Activated T-helper 1 cell treated with anti-CD3 and anti-CD28 coated beads, Interleukin-2, amount 50 U/mL, for 16 hours (primary cell): ENCODE measurements around the gene STK24.

Experiments
- DNase-seq, 2 donors: peaks; one replicate each; pipeline ENCODE4 v3.0.0-alpha.2; 2020; ENCODE audit warnings: low read depth in 1 of 2, low spot score in 1 of 2

STK24 gene

DNA sequence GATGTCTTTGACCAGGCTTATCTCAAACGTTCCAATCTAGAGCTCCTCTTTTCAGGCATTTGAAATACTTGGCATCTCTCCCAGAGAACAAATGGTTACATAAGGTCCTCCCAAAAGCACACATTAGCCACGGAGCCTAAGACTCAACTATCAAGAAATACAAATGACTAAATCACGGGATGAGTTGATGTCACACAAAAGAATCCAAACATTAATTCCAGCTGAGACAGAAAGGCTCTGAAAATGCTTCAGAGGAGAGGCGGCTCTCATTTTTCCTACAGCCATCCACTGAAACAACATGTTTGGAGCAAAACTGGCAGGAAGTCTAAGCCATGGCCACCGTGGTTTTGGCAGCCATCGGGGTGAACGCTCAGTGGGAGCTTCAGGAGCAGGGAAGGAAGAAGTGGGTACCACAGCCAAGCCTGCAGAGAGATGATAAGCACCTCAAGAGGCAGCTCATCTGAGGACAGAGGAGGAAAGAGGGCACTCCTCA, 122.5 kb downstream of the STK24 start:
- no peak for DNase-seq

DNA sequence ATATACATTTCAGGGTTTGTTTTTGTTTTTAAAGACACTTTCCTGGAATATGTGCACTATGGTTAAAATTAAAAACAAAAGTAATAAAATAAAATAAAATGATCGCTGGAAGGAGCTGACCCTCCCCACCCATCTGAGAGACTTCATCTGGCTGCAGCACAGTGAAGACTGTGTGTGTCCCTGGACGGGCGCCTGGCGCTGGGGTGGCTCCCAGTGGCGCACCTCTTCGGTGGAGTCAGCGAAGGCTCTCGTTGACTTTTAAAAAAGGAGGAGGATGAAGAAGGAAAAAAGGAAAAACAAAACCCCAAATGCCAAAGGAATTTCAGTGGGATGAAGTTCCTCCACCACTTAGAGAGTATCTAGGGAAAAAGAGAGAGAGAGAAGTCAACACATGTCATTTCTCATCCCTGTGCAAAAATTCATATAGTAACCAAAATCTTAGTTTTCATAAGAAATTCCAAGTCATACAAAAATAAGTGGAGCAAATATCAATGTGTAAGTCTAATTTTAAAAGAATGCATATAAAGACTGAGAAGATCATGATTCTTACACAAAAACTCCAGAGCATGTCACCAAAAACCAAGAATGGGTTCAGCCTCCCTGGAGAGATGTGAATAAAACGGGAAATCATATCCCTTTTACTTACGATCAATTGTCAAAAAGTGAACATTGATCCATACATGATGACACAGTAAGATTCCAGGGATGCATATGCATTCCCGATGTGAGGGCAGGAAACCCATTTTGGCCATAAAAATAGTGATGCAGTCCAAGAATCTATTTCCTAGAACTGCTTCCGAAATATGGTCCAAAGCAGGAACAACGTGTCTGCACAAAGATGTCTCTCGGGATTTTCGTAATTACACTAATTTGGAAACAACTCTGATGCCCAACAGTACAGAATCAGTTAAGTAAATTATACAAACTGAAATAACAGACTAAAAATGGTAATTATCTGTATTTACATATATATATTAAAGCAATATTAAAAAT, 123.8 kb downstream of the STK24 start:
- no peak for DNase-seq

DNA sequence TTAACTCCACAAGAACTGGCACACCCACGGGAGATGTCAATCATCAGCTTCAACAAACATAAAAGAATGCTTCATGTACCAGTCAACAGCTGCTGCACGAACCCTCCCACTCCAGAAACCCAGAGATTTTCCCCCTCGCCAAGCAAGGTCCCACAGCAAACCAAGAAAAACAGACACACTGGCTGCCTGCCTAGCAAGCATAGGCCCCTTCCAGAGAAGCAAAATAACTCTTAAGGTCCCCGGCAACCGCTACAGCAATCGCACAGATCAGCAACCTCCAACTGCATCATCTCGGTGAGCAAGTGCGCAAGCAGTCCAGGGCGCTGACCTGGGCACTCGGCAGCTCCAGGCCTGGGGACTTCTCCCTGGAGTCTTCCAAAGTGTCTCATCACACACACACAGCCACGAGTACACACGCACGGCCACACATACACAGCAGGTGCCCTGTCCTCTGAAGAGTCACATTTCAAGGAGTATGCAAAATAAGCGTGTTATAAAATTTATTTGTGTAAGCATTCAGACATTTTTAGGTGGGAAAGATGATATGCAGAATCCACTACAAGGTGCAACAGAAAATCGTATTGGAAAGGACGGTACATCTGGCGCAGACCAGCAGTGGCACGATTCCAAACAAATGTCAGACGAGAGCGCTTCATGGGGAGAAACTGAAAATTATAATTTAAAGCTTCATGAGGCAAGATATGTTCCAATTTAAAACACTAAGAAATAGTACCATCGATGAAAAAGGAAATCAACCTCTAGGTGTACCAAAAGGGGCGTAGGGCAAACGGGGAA, 125.0 kb downstream of the STK24 start:
- DNase-seq = no peak

DNA sequence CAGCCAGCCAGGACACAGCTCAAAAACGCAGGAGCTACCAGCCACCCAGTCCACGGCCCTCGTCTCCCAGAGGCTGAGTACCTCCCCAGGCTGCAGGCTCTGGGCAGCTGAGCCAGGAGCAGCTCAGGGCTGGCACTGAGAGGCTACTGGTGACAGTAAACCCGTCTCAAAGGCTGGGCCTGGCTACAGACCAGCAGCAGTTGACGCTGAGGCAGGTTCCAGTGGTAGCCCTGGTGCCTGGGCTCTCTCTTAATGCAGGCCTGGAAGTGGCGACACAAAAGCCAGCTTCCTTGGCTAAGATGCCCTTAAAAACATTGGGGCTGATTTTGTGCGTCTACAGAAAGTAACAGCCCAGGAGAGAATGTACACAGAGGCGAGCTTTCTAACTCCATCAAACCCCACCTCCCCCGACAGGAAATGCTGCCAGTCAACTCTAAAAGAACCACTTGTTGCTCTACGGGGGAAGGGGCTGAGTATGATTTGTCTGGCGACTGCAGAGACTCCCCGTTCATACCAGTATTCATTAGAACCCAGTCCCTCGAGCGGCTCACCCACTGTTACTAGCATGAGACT, 126.3 kb downstream of the STK24 start:
- no peak for DNase-seq

DNA sequence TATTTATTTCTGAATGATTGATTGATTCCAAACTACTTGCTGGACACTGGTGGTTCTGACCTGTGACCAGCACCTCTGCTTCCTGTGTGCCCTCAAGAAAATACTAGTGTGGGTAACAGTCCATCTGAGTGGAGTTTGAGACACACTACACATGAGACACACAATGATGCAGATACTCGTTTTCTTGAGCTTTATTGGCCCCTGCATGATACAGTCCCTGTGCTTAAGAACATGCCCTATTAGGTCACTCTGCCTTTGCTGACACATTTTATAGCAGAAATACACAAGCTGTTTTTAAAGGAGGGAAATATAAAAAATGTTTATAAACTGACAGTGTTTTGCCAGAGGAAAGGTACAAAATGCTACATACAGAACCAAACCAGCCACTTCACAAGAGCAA, 126.9 kb downstream of the STK24 start:
- no peak for DNase-seq

DNA sequence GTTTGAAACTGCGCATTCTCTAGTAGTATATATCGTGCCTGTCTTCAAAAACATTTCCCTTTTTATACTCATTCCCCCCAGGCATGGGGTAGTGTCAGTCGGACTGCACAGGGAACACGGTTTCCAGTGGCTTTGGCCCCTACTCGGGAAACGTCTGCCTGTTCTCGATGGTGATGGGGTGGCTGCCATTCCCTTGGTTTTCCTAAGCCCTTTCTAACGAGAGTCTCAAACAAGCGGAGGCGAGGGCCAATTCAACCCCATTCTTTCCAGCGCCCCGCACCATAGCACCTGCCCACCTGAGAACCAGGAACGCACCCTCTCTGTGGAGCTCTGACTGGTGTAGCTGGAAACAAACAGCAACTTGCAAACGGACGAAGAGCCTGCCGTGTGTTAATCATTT, 127.6 kb downstream of the STK24 start:
- DNase-seq = no peak

DNA sequence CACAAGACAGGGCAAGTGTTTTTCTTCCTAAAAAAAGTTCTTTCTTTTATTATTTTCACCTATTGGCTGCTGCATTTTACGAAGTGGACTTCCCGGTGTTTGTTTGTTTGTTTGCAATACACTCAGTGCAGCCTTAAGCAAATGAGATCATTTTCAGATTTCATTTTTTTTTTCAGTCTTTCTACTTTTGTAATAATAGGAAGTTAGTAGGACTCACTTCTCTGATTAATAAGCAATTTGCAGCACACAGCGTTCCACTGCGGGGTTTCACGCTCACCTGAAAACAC, 128.3 kb downstream of the STK24 start:
- DNase-seq = no peak

DNA sequence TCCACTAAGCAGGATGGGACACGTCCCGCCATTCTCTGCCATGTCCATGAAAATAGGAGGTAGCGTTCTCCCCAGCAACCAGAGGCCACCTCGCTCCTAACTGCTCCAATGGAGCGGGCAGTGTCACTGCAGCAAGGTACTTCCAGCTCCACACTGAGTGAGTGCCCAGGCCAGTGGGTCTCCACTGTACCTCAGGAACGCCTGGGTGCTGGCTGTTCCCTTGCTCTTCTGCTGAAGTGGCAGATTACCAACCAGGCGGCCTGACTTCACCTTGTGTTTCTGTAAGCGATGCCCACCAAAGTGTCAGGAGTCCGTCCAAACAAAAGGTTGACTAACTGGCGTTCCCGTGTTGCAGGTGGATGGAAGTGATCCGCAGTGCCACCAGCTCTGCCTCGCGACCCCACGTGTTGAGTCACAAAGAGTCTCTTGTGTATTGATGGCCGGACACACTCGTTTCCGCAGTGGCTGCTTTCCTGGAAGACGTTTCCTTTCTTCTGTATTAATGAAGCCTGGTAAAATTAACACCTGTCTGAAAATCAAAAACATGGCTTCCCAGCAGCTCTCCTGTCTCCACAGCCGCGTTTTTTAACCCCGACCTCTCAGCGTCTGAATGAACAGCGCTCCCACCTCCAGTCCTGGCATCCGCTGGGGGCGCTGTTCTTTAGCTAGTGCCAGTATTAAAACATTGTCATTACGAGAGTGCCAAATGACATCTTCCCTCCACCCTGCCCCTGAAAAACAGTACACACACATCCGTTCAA, 128.8 kb downstream of the STK24 start:
- DNase-seq = no peak

DNA sequence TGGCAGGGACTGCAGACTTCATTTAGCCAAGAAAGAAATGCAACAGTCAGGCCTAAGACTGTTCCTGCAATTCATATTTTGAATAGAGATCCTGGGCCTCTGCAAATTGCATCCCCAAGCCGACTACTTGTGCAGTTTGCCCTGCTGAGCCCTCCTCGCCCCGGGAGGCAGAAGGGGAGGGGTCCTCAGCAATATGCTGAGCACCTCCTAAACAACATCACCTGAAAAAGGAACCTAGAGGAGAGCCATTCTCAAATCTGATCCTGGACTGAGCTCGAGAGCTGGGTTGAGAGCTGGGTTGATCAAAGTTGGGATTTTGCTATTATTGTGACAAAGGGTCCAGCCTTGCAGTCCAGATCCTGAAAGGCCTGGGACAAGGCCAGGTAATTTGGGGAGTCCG, 129.8 kb downstream of the STK24 start:
- no peak for DNase-seq

DNA sequence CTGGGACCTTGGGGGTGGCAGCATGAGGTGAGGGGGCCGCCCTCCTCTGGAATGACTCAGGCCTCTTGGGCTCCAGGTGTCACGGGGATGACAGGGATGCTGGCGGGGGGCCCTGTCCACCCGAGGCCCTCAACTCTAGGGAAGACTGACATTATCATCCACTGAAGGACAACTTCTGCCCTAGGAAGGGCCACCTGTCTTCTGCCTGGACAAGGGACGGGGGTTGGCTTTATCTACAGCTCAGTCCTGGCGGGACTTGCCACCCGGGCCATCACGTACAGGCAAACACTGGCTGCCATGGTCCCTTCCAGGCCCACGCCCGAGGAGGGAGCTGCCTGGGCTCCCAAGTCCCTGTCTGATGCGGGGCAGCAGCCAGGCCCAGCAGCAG, 130.7 kb downstream of the STK24 start:
- DNase-seq = no peak

DNA sequence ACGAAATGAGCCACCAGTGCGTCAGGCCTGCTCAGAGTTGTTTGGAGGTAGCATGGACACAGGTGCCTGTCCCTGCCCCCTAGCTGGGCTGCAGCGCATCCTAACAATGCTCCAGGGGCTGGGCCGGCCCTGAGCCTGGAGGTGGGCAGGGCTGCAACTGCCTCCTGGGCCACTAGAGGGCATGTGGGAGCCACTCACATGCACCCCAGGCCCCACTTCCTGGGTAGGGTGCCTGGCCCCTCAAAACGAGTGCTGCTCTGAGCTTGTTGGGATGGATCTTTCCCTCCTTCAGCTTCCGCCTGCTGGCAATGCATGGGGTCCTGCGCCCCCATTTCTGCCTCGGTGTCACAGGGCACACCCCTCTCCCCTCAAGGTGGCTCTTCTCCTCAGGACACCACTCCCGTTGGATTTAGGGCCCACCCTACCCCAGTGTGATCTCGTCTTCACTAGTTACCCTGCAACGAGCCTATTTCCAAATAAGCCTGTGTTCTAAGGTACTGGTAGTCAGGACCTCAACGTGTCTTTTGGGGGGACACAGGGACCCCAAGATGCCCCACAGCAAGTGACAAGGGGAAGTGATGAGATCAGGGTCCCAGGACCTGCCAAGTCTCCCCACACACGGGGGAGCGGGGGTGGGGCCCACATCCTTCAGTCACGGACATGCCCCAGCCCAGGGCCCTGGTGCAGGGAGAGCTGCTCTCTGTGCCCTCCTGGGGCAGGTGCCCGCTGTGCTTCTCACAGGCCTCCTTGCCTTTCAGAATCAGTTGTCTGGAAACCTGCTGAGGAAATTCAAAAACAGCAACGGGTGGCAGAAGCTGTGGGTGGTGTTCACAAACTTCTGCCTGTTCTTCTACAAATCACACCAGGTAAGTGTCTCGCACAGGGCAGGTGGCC, 131.3 kb downstream of the STK24 start:
- DNase-seq = peak; percentile 61 to 63

DNA sequence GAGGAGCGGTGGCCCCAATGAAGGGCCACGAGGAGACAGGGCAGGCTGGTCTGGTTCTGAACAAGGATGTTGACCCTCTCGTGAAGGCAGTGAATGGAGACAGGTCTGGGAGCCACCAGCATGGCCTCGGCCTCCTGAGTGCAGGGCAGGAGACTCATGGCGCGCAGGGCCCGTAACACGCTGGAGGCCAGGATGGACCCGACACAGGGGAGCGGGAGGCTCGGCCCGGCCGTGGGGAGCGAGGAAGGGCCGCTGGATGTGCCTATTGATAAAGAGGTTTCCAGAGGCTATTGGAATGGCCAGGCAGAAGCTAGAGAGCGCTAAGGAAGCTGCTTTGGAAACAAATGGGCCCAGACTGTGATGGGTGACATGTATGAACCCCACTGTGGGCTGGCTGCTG, 132.5 kb downstream of the STK24 start:
- DNase-seq = no peak

DNA sequence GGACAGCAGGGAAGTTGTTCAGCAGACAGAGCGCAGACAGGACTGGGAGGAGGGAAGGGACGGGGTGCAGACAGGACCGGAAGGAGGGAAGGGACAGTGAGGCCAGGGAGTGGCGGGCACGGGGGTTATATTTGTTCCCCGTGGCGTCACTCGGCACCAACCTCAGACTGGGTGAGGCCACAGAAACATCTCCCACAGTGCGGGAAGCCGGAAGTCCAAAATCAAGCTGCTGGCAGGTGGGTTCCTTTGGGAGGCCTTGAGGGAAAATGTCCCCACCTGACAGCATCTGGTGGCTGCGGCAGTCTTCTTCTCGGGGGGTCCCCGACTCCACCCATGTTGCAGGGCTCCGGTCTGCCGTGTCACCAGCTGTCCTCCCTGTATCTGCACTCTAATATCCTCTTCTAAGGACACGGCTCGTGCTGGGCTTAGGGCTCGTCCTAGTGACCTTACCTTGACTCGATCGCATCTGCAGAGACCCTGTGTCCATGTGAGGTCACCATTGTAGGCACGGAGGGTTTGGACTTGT, 133.0 kb downstream of the STK24 start:
- DNase-seq = no peak

DNA sequence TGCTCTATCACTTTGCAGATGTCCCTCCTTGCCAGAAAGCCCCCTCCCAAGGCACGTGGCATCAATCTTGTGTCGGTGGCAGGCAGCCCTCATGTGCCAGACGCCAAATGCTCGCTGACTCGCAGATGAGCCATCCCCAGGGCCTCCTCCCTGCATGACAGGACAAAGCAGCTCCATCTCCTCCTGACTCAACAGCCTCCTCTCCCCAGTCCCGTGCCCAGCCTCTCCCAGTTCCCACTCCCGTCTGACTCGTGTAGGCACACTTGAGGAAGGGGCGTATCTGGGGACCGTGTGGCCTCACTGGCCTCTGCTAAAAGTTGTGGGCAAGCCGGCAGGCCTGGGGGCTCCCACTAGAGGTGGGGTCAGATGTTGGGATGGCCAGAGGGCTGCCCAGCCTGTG, 133.6 kb downstream of the STK24 start:
- DNase-seq = no peak

DNA sequence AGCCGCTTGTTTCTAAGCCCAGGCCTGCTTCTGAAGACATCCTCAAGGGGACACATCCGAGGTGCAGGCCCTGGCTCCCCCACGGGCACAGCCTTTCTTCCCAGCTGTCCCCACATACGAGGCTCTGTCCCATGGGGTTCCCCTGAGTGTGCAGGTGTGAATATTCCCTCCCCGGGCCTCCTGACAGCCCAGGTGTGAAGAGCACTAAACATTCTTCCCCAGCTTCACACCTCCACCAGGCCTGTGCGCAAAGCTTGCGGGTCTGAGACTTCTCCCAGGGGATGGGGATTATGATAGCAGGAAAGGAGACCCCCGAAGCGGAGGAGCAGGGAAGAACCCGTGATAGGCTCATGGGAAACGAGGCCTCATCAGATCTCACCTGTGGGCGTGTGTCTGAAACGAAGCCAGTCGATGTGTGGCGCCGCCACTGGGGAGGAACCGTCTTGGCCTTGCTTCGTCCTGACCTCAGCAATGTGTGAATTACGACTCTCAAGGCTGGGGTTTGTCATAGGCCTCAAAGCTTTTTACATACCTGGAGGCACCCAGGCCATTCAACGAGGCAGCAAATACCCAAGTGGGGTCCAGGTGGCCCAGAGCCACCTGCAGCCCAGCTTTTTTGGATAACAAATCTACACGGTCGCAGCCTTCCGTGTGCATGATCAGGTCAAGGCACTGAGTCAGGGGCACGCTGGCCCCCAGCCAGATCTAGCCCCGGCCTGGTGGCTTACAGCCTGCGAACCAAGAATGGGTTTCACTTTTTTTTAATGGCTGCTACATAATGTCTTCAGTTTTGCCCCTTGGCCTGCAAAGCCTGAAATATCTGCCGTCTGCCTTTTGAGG, 134.3 kb downstream of the STK24 start:
- DNase-seq = no peak

DNA sequence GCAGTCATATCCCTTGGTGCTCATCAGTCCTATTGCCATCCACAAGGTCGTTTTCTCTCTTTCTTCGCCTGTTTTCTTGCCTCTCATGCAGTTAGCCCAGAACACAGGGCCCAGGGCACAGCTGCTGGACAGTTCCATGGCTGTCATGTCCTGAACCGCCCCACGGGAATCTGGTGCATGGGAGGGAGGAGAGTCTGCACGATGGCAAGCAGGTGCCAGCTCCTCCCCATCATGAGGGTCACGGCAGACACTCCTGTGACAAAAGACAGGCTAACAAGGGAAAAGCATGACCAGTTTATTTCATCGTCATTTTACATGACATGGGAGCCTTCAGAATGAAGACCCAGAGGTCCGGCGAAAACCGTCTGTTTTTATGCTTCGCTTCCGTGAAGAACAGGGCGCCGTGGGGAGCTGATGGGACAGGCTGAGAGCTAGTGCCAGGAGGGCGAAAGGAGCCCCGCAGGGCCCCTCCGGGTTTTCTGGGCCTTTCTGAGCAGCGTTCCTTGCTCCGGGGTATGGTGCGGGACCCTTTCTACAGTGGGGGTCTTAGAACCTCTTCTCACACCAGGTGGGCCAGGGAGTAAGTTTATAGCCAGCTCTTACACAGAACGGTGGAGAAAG, 135.7 kb downstream of the STK24 start:
- DNase-seq = no peak

DNA sequence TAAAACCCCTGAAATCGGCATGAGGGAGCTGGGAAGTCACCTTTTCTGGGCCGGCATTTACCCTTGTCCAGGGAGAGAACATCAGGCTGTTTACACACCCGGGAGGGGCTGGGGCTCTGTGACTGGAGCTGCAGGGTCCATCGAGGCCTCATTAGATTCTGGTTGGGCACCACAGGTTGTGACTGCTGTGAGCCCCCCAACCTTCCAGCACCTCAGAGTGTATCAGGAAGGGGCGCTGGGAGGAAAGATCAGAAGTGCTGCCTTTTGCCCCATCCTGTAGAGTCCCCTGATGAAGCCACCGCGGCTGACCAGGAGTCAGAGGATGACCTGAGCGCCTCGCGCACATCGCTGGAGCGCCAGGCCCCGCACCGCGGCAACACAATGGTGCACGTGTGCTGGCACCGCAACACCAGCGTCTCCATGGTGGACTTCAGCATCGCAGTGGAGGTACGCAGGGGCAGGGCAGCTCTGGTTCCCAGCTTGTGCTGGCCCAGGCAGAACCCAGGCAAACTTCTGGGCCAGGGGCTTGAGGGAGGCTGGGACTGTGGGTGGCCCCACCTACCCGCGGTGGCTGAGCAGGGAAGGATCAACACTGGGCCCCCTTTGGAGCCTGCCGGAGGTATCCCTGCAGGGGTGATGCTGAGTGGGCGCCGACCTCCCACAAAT, 136.4 kb downstream of the STK24 start:
- no peak for DNase-seq

DNA sequence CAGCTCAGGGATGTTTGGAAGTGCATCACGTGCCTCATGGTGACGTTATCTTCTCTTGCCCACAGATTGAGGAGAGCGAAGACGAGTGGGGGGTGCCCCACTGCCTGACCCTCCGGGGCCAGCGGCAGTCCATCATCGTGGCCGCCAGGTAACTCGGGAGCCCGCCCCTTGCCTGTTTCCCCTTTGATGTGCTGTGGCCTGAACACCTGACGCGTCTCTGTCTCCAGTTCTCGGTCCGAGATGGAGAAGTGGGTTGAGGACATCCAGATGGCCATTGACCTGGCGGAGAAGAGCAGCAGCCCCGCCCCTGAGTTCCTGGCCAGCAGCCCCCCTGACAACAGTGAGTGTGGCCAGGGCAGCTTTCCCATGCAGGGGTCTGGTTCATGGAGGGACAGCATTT, 137.0 kb downstream of the STK24 start:
- DNase-seq = no peak
